HG03039 (cell line): Measurements from ENCODE around the gene QRICH2.
"Not testable (repeated sequence)": the region's sequence is repeated elsewhere in the genome, so short reads cannot be mapped to it uniquely, and the experiment has no call there.

Source experiments
- ATAC-seq: cut with Tn5 transposase; IDR thresholded peaks from one replicate; pipeline ENCODE4 v1.9.1; 2021; ENCODE audit warnings: mild to moderate bottlenecking, moderate library complexity; ENCODE audit not compliant: unreplicated experiment

The QRICH2 gene

DNA sequence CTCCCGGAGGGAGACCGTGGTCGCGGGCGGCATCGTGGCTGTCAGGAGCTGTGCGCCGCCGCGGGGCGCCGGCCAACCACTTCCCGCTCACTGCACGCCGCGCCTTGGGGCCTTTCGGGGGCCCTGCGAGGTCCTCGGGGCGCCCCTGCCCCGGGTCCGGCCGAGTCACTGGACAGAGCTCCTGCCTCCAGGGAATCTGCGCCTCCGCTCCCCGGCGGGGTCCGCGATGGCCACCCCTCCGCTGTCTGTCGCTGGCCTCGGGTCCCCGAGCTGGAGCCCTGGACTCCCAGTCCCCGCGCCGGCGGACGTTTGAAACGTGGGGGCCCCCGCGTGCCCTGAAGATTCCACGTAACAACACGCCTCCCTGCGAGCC lies at the start of gene QRICH2:
QRICH2 (minus strand) TSS at position 311 of the 373 bp plus-strand sequence; CDS start at position 33, 278 bp downstream.
- no peak for ATAC-seq

DNA sequence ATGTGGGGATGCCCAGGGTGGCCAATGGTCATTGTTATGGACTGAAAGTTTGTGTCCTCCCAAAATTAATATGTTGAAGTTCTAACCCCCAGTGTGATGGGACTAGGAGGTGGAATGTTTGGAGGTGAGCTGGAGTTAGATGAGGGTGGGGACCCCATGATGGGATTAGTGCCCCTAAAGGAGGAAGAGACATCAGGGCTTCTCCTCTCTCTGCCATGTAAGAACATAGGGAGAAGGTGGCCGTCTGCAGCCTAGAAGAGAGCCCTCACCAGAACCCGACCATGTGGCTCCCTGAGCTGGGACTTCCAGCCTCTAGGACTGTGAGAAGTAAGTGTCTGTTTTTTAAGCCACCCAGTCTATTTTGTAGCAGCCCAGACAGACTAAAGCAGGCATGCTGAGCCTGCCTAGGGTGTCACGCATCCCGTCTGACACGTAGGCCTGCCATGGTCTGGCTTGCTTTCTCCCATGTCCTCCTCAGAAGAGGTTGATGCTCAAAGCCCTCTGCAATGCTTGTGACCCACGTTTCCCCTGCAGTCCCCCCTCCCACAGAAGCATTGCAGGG lies 49.6 kb upstream of the QRICH2 start:
- ATAC-seq: no peak

GRCh38 chr17:76356803-76357456 lies 48.9 kb upstream of the QRICH2 start:
- no peak for ATAC-seq

DNA sequence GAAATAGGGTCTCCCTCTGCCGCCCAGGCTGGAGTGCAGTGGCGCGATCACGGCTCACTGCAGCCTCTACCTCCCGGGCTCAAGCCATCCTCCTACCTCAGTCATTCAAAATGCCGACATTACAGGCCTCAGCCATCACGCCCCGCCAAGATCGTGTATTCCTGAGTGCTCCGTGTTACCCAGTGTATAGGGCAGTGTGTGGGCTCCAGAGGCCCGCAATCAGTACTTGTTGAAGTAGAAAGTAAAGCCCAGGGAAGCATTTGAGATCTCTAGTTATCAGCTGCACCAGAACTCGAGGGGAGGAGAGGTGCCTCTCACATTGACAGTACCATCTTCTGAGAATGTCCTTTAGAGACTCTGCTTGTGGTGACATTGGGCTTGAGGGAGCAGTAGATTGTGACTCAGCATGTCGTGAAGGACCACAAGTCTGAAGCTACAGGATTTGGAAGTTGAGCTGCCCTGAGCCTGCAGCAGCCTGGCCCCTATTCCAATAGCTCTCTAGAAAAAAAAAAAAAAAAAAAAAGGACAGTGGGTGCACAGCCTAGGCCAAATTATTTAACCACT lies 46.8 kb upstream of the QRICH2 start:
- ATAC-seq: no peak

DNA sequence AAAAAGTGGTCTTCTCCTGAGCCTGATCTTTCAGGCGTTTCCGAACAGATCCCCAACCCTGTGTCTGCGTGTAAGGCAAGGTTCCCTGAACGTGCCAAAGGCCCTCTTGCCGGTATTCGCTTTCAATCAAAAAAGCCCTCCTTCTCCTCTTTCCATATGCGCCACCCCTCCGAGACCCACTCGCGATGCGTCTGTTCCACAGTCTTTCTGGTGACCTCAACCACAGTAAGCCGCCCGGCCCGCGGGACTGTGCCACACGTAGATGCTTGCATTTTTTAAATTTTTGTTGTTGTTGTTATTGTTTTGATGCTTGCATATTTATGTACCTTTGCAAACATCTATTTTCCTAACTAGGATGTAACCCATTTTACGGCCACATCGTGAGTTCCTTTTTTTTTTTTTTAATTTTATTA lies 46.2 kb upstream of the QRICH2 start:
- peak; percentile 3 for ATAC-seq

DNA sequence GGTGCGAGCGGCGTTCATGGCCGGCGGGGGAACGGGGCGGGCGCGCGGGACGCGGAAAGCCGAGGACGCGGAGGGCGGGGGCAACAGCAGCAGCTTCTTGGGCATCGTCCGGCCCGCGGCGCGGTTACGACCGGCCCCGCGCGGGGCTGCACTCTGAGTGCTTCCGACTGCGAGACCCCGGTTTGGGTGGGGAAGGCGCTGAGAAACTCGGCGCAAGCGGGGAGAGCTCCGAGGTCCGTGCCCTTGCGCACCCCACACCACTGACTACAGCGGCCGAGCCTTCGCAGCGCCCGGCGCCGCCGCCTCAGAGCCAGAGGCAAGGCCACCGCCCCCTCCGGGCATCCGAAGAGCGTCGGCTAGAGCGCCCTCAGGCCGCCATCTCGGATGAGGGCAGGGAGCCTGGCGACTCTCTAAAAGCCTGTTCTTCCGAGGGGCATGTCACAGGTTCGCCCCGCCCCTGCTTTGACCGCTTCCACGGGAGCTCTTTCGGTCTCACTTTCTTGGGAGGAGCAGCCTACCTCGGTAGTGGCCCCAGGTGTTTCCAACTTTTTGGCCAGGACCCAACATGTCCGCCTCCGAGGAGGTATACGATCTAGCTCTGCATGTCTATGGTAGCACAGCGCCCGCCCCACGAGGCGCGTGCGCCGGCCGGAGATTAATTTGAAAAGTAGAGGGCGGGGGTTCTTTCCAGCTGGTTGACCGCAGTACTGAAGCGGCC lies 45.7 kb upstream of the QRICH2 start, which contains the start of gene PRPSAP1:
PRPSAP1 (minus strand) TSS at position 318 of the 718 bp plus-strand sequence; CDS start at position 105, 213 bp downstream.
- ATAC-seq: peak; percentile 73

GRCh38 chr17:76353004-76353598 lies 45.0 kb upstream of the QRICH2 start:
- peak; percentile 22 for ATAC-seq

GRCh38 chr17:76351526-76352071 lies 43.5 kb upstream of the QRICH2 start:
- ATAC-seq: no peak

DNA sequence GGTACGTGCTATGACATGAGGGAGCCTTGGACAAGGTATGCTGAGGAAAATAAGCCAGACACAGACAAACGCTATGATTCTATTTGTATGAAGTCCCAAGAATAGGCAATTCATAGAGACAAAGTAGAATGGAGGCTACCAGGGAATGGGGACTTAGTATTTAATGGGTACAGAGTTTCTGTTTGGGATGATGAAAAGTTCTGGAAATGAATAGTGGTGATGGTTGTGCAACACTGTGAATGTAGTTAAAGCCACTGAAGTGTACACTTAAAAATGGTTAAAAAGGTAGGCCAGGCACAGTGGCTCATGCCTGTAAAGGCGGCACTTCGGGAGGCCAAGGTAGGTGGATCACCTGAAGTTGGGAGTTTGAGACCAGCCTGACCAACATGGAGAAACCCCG lies 42.4 kb upstream of the QRICH2 start:
- no peak for ATAC-seq

DNA sequence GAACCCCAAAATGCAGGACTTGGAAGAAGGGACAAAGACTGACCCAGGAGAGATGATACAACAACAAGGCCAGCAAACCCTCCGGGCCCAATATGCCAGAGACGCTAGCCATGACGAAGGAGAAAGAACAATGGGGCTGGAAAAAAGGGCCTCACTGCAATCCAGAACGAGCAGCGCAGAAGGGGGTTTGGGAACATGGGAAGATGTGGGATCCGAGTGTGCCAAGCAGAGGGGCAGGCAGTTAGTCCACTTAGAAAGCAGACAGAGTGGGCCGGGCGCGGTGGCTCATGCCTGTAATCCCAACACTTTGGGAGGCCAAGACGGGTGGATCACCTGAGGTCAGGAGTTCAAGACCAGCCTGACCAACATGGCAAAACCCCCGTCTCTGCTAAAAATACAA lies 38.9 kb upstream of the QRICH2 start:
- not testable (repeated sequence) for ATAC-seq

GRCh38 chr17:76345377-76345974 lies 37.4 kb upstream of the QRICH2 start:
- no peak for ATAC-seq

DNA sequence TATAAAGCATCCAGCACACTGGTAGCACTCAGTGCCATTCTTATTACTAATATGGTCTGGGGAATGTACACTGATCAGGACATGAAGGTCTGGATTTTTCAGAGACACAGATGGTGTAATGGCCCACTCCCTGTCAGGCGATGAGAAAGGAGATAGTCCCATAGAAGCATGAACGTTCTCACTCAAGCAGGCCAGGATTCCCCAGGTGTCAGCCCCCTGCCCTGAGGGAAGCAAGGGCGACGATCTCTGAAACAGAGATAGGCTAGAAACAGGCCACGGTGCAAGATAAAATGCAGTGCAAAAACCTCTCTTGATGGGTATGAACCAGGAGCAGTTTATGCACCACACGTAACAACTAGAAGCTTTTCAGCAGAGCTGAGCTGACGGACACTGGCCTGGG lies 35.0 kb upstream of the QRICH2 start:
- no peak for ATAC-seq

- ATAC-seq: no peak
Measured at GRCh38 chr17:76341301-76341700, 33.2 kb upstream of the QRICH2 start.

DNA sequence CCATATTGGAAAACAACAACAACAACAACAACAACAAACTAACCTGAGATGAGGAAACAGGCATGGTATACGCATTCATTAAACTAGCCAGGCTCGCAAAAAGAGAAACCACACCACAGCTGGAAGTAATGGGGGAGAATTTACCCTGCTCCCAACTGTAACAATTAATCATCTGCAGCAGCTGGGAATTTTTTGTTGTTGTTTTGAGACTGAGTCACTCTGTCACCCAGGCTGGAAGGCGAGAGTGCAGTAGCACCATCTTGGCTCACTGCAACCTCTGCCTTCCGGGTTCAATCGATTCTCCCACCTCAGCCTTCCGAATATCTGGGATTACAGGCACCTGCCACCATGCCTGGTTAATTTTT lies 29.3 kb upstream of the QRICH2 start:
- ATAC-seq: no peak

- no peak for ATAC-seq
Measured at GRCh38 chr17:76336756-76337412, 28.8 kb upstream of the QRICH2 start.

DNA sequence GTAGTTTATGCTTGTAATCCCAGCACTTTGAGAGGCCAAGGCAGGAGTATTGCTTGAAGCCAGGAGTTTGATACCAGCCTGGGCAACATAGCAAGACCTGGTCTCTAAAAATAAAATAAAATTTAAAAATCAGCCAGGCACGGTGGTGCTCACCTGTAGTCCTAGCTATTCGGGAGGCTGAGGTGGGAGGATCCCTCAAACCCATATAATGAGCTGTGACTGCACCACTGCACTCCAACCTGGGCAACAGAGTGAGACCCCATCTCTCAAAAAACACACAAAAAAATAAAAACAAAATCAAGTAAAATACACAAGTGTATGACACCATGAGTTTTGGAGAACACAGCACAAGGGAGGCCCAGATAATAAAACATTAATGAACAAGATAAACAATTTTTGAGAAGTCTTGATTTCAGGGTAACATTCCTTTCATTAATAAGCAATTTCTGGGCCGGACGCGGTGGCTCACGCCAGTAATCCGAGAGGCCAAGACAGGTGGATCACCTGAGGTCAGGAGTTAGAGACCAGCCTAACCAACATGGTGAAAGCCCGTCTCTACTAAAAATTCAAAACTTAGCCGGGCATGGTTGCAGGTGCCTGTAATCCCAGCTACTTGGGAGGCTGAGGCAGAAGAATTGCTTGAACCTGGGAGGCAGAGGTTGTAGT lies 27.8 kb upstream of the QRICH2 start:
- no peak for ATAC-seq

DNA sequence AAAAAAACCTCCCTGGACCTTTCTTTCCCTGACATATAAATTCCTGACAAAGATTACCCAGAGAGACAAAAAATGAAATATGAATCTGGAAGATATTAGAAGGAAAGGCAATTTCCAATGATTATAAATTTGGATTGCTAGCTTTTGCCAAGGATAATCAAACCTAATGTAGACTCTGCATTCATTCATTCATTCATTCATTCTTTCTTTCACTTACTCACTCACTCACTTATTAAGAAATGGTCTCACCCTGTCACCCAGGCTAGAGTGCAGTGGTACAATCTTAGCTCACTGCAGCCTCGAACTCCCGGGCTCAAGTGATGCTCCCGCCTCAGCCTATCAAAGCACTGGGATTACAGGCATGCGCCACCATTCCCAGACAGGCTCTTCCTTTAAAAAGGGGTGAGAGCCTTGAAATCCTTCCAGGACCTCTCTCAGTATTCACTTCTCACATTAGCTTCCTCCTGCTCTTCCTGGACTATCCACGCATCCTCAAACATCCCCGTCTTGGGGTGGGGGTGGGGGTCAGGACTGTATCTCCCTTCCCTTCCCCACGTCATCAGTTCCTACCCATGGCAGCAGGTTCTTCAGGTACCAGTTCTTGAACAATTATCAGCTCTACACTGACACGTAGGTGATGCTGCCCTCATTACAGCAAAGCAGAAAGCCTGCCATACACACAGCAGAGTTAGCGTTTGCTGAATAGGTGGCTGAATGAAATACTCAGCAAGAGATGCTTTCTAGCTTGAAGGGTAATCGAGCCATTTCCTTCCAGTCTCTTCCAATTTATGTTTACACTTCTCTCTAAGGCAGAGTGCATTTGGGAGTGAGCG lies 25.8 kb upstream of the QRICH2 start:
- no peak for ATAC-seq

DNA sequence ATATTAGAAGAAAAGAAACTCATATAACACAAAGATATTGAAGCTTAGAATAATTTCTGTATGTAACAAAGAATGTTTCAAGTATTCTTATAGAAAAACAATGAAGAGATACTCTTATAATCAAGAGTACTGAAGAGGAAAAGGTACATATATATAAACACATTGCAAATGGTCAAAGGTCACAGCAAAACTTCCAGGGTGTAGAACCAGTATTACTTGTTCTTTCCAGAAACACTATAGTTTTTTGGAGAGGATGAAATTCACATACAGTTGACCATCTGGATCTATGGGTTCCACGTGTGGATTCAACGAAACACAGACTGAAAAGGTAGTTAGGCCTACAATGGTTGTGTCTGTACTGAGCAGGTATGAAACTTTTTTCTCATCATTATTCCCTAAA lies 23.0 kb upstream of the QRICH2 start:
- ATAC-seq: no peak

- no peak for ATAC-seq
Measured at GRCh38 chr17:76329664-76330063, 21.6 kb upstream of the QRICH2 start.
